ENCODE measurements around the gene CTDSP1.

Gene CTDSP1

DNA sequence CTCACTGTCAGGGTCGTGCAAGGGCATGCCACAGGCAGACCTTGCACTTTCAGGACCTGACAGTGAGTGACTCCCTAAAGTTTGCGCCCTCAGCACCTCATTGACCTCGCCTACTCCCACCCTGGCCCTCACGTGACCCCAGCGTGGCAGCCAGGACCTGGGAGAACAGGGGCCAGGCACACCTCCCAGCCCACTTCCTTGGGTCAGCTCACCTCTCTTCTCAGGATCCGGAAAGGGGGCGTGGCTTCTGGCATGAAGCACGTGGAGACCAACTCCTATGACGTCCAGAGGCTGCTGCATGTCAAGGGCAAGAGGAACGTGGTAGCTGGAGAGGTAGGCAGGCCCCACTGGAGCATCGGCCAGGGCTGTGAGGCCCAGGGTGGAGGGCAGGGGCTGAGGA, 28.1 kb downstream of the CTDSP1 start:
- peaks cover 0 to 3% of the 10 kb centered on the region in 2 donors for H3K27me3 ChIP-seq (ENCODE audit: control insufficient read depth in 1 of 2, insufficient read depth in 2 of 2, low read length in 2 of 2)
- no peaks in the 10 kb centered on the region for H3K9me3 ChIP-seq (ENCODE audit: control insufficient read depth in 2 of 2, low read length in 2 of 2)
- H3K4me1 ChIP-seq (ENCODE audit: control insufficient read depth, insufficient read depth, low read length) = no peaks in the 10 kb centered on the region
- H3K36me3 ChIP-seq (ENCODE audit: control insufficient read depth in 2 of 2, insufficient read depth in 2 of 2, low read length in 2 of 2) = no peaks in the 10 kb centered on the region
- no peak overlapping the region for H3K27ac ChIP-seq (ENCODE audit: low read length)
- H3K9ac ChIP-seq (ENCODE audit: low read length in 2 of 2) = no peak overlapping the region
- no peak overlapping the region for H3K4me3 ChIP-seq (ENCODE audit: low read length in 2 of 2)

DNA sequence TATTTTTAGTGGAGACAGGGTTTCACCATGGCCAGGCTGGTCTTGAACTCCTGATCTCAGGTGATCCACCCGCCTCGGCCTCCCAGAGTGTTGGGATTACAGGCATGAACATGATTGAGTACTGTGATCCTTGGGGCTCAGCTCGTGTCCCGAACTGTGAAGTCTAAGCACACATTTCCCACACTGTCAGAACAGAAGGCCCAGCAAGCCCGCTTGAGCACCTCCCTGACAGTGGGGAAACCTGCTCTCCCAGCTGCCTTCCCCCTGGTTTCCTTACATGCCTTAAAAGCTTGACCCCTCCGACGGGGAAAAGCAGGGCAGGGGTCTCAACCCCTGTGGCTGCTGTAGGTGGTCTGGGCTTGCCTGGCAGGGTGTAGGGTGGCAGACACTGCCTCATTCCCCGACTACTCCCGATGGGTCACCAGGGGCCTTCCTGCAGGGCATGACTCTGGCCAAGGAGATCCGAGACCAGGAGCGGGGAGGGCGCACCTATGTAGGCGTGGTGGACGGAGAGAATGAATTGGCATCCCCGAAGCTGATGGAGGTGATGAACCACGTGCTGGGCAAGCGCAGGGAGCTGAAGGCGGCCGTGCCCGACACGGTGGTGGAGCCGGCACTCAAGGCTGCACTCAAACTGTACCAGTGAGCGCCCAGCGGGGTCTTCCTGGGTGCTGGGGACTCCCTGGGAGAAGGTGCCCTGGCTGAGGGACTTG, 29.3 kb downstream of the CTDSP1 start:
- Histone ChIP-seq H3K4me1 (ENCODE audit: control insufficient read depth, insufficient read depth, low read length) (no peaks in the 10 kb centered on the region), H3K36me3 (ENCODE audit: control insufficient read depth in 2 of 2, insufficient read depth in 2 of 2, low read length in 2 of 2) (no peaks in the 10 kb centered on the region)

DNA sequence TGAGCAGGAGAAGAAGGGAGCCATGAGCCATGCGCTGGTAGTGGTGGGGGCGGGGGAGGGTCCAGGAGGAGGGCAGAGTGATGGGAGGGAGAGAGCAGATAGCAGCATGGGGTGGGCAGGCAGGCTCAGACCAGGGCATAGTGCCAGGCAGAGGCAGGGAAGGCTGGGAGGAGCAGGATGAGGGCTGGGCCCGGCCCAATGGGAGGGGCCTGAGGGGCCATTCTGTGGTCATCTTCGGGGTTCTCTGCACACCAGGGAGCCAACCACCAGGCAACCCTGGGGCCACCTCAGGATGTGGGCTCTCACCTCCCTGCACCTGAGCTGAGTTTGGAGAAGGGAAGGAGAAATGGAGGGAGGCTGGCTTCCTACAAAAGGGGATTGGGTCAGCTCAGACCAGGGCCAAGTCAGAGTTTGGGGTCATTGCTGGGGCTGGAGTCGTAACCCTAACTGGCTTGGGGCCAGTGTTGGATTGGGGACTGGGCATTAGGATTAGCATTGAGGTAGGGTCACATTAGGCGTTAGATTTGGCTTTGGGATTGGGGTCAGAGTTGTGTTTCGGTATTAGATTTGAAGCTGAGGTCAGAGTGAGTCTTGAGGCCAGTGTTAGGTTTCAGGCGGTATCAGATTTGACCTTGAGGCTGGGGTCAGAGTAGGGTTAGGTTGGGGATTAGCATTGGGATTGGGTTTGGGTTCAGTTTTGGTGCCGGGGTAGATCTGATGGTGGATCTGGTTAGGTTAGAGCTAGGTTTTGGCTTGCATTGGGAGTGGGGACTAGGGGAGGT, 30.4 kb downstream of the CTDSP1 start:
- Histone ChIP-seq H3K9me3 (ENCODE audit: control insufficient read depth in 2 of 2, low read length in 2 of 2) (no peaks in the 10 kb centered on the region), H3K4me1 (ENCODE audit: control insufficient read depth, insufficient read depth, low read length) (no peaks in the 10 kb centered on the region), H3K27me3 (ENCODE audit: control insufficient read depth in 1 of 2, insufficient read depth in 2 of 2, low read length in 2 of 2) (peaks cover 0 to 3% of the 10 kb centered on the region in 2 donors), H3K9ac (ENCODE audit: low read length in 2 of 2) (no peak overlapping the region), H3K27ac (ENCODE audit: low read length) (no peak overlapping the region), H3K4me3 (ENCODE audit: low read length in 2 of 2) (no peak overlapping the region), H3K36me3 (ENCODE audit: control insufficient read depth in 2 of 2, insufficient read depth in 2 of 2, low read length in 2 of 2) (no peaks in the 10 kb centered on the region)

More for the DNA sequence above, 29.3 kb downstream of the CTDSP1 start:
- no peak overlapping the region for H3K9ac ChIP-seq (ENCODE audit: low read length in 2 of 2)
- H3K27ac ChIP-seq (ENCODE audit: low read length) = no peak overlapping the region
- no peaks in the 10 kb centered on the region for H3K9me3 ChIP-seq (ENCODE audit: control insufficient read depth in 2 of 2, low read length in 2 of 2)
- no peak overlapping the region for H3K4me3 ChIP-seq (ENCODE audit: low read length in 2 of 2)
- peaks cover 0 to 3% of the 10 kb centered on the region in 2 donors for H3K27me3 ChIP-seq (ENCODE audit: control insufficient read depth in 1 of 2, insufficient read depth in 2 of 2, low read length in 2 of 2)

DNA sequence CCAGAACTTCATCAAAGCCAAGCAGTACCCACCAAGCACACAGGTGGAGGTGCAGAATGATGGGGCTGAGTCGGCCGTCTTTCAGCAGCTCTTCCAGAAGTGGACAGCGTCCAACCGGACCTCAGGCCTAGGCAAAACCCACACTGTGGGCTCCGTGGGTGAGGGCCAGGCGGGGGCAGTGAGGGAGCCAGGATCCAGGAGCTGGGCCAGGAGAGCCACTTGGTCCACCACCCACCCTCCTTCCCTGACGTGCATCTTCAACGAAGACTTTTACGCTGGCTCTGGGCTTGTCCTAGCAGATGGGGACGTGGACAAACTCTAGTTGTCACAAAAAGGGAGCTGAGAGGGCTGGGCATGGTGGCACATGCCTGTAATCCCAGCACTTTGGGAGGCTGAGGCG, 31.1 kb downstream of the CTDSP1 start:
- H3K9me3 ChIP-seq (ENCODE audit: control insufficient read depth in 2 of 2, low read length in 2 of 2) = no peaks in the 10 kb centered on the region
- H3K36me3 ChIP-seq (ENCODE audit: control insufficient read depth in 2 of 2, insufficient read depth in 2 of 2, low read length in 2 of 2) = no peaks in the 10 kb centered on the region
- H3K27me3 ChIP-seq (ENCODE audit: control insufficient read depth in 1 of 2, insufficient read depth in 2 of 2, low read length in 2 of 2) = peaks cover 0 to 3% of the 10 kb centered on the region in 2 donors
- H3K4me3 ChIP-seq (ENCODE audit: low read length in 2 of 2) = no peak overlapping the region
- H3K27ac ChIP-seq (ENCODE audit: low read length) = no peak overlapping the region
- no peak overlapping the region for H3K9ac ChIP-seq (ENCODE audit: low read length in 2 of 2)
- H3K4me1 ChIP-seq (ENCODE audit: control insufficient read depth, insufficient read depth, low read length) = no peaks in the 10 kb centered on the region

DNA sequence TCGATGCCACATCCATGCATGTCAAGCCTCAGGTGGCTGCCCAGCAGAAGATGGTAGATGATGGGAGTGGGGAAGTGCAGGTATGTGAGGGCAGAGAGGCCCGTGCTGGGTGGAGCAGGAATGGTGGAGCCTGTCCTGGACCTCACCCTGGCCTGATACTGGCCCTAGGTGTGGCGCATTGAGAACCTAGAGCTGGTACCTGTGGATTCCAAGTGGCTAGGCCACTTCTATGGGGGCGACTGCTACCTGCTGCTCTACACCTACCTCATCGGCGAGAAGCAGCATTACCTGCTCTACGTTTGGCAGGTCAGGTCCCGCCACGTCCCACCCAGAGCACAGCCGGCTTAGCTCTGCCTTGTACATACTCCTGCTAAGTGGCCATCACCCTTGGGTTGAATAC, 32.2 kb downstream of the CTDSP1 start:
- no peak overlapping the region for H3K4me3 ChIP-seq (ENCODE audit: low read length in 2 of 2)

DNA sequence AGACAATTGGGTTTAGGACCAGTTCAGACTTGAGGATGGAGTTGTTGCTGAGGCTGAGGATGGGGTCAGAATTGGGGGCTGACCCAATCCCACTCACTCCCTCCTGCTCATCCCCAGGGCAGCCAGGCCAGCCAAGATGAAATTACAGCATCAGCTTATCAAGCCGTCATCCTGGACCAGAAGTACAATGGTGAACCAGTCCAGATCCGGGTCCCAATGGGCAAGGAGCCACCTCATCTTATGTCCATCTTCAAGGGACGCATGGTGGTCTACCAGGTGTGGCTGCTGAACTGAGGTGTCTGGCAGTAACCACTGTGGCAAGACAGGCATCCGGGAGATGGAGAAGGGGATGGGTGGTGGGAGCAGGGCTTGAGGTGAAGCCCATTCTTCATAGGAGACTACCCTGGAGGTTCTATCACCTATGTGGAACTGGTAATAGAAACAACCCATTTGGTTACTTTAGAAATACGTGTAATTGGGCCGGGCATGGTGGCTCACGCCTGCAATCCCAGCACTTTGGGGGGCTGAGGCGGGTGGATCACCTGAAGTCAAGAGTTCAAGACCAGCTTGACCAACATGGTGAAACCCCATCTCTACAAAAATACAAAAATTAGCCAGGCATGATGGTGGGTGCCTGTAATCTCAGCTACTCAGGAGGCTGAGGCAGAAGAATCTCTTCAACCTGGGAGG, 33.2 kb downstream of the CTDSP1 start:
- H3K9ac ChIP-seq (ENCODE audit: low read length in 2 of 2) = no peak overlapping the region
- no peak overlapping the region for H3K27ac ChIP-seq (ENCODE audit: low read length)
- no peaks in the 10 kb centered on the region for H3K36me3 ChIP-seq (ENCODE audit: control insufficient read depth in 2 of 2, insufficient read depth in 2 of 2, low read length in 2 of 2)
- no peaks in the 10 kb centered on the region for H3K4me1 ChIP-seq (ENCODE audit: control insufficient read depth, insufficient read depth, low read length)
- H3K4me3 ChIP-seq (ENCODE audit: low read length in 2 of 2) = no peak overlapping the region
- H3K27me3 ChIP-seq (ENCODE audit: control insufficient read depth in 1 of 2, insufficient read depth in 2 of 2, low read length in 2 of 2) = peaks cover 0 to 3% of the 10 kb centered on the region in 2 donors
- no peaks in the 10 kb centered on the region for H3K9me3 ChIP-seq (ENCODE audit: control insufficient read depth in 2 of 2, low read length in 2 of 2)

More for the DNA sequence above, 32.2 kb downstream of the CTDSP1 start:
- H3K9me3 ChIP-seq (ENCODE audit: control insufficient read depth in 2 of 2, low read length in 2 of 2) = no peaks in the 10 kb centered on the region
- no peak overlapping the region for H3K9ac ChIP-seq (ENCODE audit: low read length in 2 of 2)
- H3K27me3 ChIP-seq (ENCODE audit: control insufficient read depth in 1 of 2, insufficient read depth in 2 of 2, low read length in 2 of 2) = peaks cover 0 to 3% of the 10 kb centered on the region in 2 donors
- H3K27ac ChIP-seq (ENCODE audit: low read length) = no peak overlapping the region
- no peaks in the 10 kb centered on the region for H3K36me3 ChIP-seq (ENCODE audit: control insufficient read depth in 2 of 2, insufficient read depth in 2 of 2, low read length in 2 of 2)
- no peaks in the 10 kb centered on the region for H3K4me1 ChIP-seq (ENCODE audit: control insufficient read depth, insufficient read depth, low read length)

DNA sequence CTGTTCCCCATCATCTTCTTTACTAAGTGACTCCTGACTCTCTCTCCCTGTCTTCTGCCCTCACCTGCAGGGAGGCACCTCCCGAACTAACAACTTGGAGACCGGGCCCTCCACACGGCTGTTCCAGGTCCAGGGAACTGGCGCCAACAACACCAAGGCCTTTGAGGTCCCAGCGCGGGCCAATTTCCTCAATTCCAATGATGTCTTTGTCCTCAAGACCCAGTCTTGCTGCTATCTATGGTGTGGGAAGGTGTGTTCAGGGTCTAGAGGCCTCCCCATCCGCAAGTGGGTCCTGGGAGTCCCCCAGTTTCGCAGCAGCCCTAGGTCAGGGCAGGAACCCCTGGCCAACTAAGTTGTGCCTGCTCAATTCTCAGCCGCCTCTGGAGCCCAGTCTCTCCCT, 34.8 kb downstream of the CTDSP1 start:
- Histone ChIP-seq H3K9me3 (ENCODE audit: control insufficient read depth in 2 of 2, low read length in 2 of 2) (no peaks in the 10 kb centered on the region), H3K27me3 (ENCODE audit: control insufficient read depth in 1 of 2, insufficient read depth in 2 of 2, low read length in 2 of 2) (peaks cover 0 to 3% of the 10 kb centered on the region in 2 donors), H3K4me1 (ENCODE audit: control insufficient read depth, insufficient read depth, low read length) (no peaks in the 10 kb centered on the region), H3K36me3 (ENCODE audit: control insufficient read depth in 2 of 2, insufficient read depth in 2 of 2, low read length in 2 of 2) (no peaks in the 10 kb centered on the region), H3K4me3 (ENCODE audit: low read length in 2 of 2) (no peak overlapping the region), H3K27ac (ENCODE audit: low read length) (no peak overlapping the region), H3K9ac (ENCODE audit: low read length in 2 of 2) (no peak overlapping the region)

DNA sequence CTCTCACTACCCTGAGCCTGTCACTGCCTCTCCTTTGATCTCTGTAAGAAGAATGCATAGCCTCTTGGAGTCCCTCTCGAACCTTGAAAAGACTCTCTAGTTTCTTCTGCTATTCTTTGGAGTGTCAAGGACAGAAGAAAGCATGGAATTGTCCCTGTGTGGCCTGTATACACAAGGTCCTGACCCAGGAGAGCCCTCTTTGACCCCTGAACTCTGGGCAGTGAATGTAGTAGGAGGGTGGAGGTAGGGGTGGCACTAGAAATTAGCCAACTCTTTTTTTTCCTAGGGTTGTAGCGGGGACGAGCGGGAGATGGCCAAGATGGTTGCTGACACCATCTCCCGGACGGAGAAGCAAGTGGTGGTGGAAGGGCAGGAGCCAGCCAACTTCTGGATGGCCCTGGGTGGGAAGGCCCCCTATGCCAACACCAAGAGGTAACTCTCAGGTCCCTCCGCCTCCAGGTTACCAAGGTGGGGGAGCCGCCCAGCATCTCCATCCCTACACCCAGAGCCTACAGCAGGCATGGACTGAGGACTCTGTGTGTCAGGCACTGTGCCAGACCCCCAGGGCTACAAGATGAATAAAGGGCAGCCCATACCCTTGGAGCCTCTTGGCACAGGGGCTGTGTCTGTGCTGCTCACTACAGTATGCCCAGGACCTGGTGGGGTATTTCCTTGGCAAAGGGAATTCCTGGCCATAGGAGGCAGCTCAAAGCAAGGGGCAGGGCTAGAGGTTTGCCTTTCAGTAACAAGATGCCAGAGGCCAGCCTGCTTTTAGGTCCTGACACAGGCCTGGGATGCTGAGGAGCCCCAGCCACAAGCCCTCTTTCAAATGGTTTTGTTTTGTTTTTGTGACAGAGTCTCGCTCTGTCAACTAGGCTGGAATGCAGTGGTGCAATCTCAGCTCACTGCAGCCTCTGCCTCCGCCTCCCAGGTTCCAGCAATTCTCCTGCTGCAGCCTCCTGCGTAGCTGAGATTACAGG, 35.6 kb downstream of the CTDSP1 start:
- no peak overlapping the region for H3K9ac ChIP-seq (ENCODE audit: low read length in 2 of 2)
- no peaks in the 10 kb centered on the region for H3K27me3 ChIP-seq (ENCODE audit: control insufficient read depth in 1 of 2, insufficient read depth in 2 of 2, low read length in 2 of 2)

DNA sequence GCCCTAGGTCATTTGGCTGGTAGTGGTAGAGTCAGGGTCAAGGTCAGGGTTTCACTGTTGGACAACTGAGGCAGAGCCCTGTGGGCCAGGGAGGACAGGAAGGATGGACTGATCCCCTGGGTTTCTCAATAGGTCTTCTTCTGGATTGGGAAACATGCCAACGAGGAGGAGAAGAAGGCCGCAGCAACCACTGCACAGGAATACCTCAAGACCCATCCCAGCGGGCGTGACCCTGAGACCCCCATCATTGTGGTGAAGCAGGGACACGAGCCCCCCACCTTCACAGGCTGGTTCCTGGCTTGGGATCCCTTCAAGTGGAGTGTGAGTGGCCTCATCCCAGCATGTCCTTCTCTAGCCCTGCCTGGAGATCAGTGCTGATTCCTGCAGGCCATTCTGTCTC, 37.3 kb downstream of the CTDSP1 start:
- Histone ChIP-seq H3K4me1 (ENCODE audit: control insufficient read depth, insufficient read depth, low read length) (no peaks in the 10 kb centered on the region), H3K27me3 (ENCODE audit: control insufficient read depth in 1 of 2, insufficient read depth in 2 of 2, low read length in 2 of 2) (no peaks in the 10 kb centered on the region), H3K9ac (ENCODE audit: low read length in 2 of 2) (no peak overlapping the region), H3K4me3 (ENCODE audit: low read length in 2 of 2) (no peak overlapping the region), H3K9me3 (ENCODE audit: control insufficient read depth in 2 of 2, low read length in 2 of 2) (no peaks in the 10 kb centered on the region), H3K27ac (ENCODE audit: low read length) (no peak overlapping the region), H3K36me3 (ENCODE audit: control insufficient read depth in 2 of 2, insufficient read depth in 2 of 2, low read length in 2 of 2) (no peaks in the 10 kb centered on the region)

More for the DNA sequence above, 35.6 kb downstream of the CTDSP1 start:
- no peaks in the 10 kb centered on the region for H3K9me3 ChIP-seq (ENCODE audit: control insufficient read depth in 2 of 2, low read length in 2 of 2)
- no peak overlapping the region for H3K27ac ChIP-seq (ENCODE audit: low read length)
- no peaks in the 10 kb centered on the region for H3K4me1 ChIP-seq (ENCODE audit: control insufficient read depth, insufficient read depth, low read length)
- no peak overlapping the region for H3K4me3 ChIP-seq (ENCODE audit: low read length in 2 of 2)
- no peaks in the 10 kb centered on the region for H3K36me3 ChIP-seq (ENCODE audit: control insufficient read depth in 2 of 2, insufficient read depth in 2 of 2, low read length in 2 of 2)

DNA sequence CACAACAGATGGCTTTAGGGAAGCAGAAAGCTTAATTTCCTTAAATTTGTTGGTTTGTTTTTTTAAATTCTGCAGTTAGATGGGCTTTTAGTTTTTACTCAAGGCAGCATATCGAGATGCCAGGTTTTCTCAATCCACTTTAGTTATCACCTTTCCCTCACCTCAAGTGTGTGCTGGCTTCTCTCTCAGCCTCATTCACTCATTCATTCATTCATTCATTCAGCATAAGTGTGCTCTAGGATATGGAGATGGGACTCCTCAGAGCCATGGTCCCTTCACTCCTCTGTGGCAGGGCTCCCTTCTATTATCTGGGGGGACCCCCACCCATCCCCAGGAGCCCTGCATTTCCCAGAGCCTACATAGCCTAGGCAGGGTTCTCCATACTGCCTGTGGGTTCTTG, 38.3 kb downstream of the CTDSP1 start:
- no peak overlapping the region for H3K4me3 ChIP-seq (ENCODE audit: low read length in 2 of 2)
- H3K27ac ChIP-seq (ENCODE audit: low read length) = no peak overlapping the region
- H3K4me1 ChIP-seq (ENCODE audit: control insufficient read depth, insufficient read depth, low read length) = no peaks in the 10 kb centered on the region
- no peaks in the 10 kb centered on the region for H3K27me3 ChIP-seq (ENCODE audit: control insufficient read depth in 1 of 2, insufficient read depth in 2 of 2, low read length in 2 of 2)
- no peaks in the 10 kb centered on the region for H3K9me3 ChIP-seq (ENCODE audit: control insufficient read depth in 2 of 2, low read length in 2 of 2)
- H3K36me3 ChIP-seq (ENCODE audit: control insufficient read depth in 2 of 2, insufficient read depth in 2 of 2, low read length in 2 of 2) = no peaks in the 10 kb centered on the region
- no peak overlapping the region for H3K9ac ChIP-seq (ENCODE audit: low read length in 2 of 2)

Measured in stomach smooth muscle (tissue), 2 donors.